Ovary (tissue), 3 donors: ENCODE data around the gene MAST3.

Experiments
- CTCF ChIP-seq, 3 donors: fragments of 450-650 bp in 2 of 3; fragments of 200-600 bp in 1 of 3; IDR thresholded peaks; one replicate each; pipeline versions ENCODE4 v1.5.1 to v1.8.0; 2016 to 2022; ENCODE audit warnings: antibody characterized with exemption in 3 of 3, mild to moderate bottlenecking in 1 of 3
- EP300 ChIP-seq: sonication (generic); formaldehyde crosslinking; IDR thresholded peaks from one replicate; pipeline ENCODE4 v1.6.1; 2017; ENCODE audit warnings: antibody characterized with exemption
- POLR2A ChIP-seq: fragments of 450-650 bp; IDR thresholded peaks from one replicate; pipeline ENCODE4 v1.6.1; 2017; ENCODE audit warnings: antibody characterized with exemption, mild to moderate bottlenecking, moderate library complexity
- donor health status: DM: no; HTN: no; CAD: no.

DNA sequence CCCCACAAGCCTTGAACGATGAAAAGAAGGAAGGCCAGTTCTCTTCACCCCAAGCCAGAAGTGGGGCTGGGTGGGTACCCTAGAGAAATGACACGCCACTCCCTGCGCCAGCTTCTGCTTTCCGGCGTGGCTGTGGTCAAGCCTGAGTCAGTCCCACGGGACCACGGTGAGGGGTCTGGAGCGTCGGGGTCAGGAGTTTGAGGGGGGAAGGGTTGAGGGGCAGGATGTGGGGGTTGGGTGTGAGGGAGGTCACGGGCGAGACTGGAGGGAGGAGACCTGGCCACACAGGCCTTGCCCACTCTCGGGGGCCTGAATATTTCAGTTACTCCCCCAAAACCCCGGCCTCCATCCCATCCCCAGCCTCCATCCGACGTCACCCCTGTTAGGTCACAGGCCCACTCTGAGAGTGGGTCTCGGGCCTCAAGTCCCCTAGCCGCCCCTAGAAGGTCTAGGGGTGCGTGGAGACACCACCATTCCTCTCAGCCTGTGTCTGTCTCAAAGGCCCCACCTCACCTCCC is 75.5 kb downstream of the MAST3 start:
- no peak for TF ChIP-seq CTCF (IDR thresholded peaks at IDR 0.05)
- TF ChIP-seq POLR2A: no peak
- no peak for TF ChIP-seq EP300
